ENCODE measurements around the gene FAF1.
"Not testable (repeated sequence)": the region's sequence is repeated elsewhere in the genome, so short reads cannot be mapped to it uniquely, and the experiment has no call there.

FAF1 gene

GRCh38 chr1:50750021-50750619 is 209.9 kb downstream of the FAF1 start:
- no peak for DNase-seq

GRCh38 chr1:50747394-50747793 is 212.7 kb downstream of the FAF1 start:
- no peak for DNase-seq

- no peak for DNase-seq
These were observed 217.5 kb downstream of the FAF1 start for GRCh38 chr1:50742523-50742922.

- DNase-seq = no peak
These were observed 220.9 kb downstream of the FAF1 start for GRCh38 chr1:50739125-50739524.

- DNase-seq = peak; percentile 25
These were observed 224.6 kb downstream of the FAF1 start for GRCh38 chr1:50735443-50735842.

GRCh38 chr1:50727578-50727977 is 232.5 kb downstream of the FAF1 start:
- DNase-seq = not testable (repeated sequence)

- DNase-seq = no peak
These were observed 235.3 kb downstream of the FAF1 start for GRCh38 chr1:50724626-50725286.

GRCh38 chr1:50720457-50721053 is 239.5 kb downstream of the FAF1 start:
- no peak for DNase-seq

GRCh38 chr1:50719126-50719525 is 240.9 kb downstream of the FAF1 start:
- no peak for DNase-seq

GRCh38 chr1:50717327-50717726 is 242.7 kb downstream of the FAF1 start:
- DNase-seq = no peak

- DNase-seq = not testable (repeated sequence)
These were observed 243.6 kb downstream of the FAF1 start for GRCh38 chr1:50716455-50716854.

GRCh38 chr1:50710099-50710498 is 250.0 kb downstream of the FAF1 start:
- no peak for DNase-seq

- DNase-seq = no peak
These were observed 252.2 kb downstream of the FAF1 start for GRCh38 chr1:50707824-50708223.

- DNase-seq = peak; percentile 70
These were observed 254.4 kb downstream of the FAF1 start for GRCh38 chr1:50705699-50706098.

- DNase-seq = peak; percentile 34
These were observed 255.0 kb downstream of the FAF1 start for GRCh38 chr1:50705041-50705440.

- peak; percentile 88 for DNase-seq
These were observed 255.9 kb downstream of the FAF1 start for GRCh38 chr1:50704126-50704525.

GRCh38 chr1:50703240-50703639 is 256.8 kb downstream of the FAF1 start:
- DNase-seq = no peak

GRCh38 chr1:50702395-50702794 is 257.7 kb downstream of the FAF1 start:
- no peak for DNase-seq

- DNase-seq = no peak
These were observed 258.3 kb downstream of the FAF1 start for GRCh38 chr1:50701706-50702317.

- DNase-seq = no peak
These were observed 259.4 kb downstream of the FAF1 start for GRCh38 chr1:50700621-50701020.

GRCh38 chr1:50700214-50700613 is 259.9 kb downstream of the FAF1 start:
- peak; percentile 75 for DNase-seq

- DNase-seq = no peak
These were observed 260.3 kb downstream of the FAF1 start for GRCh38 chr1:50699795-50700194.

GRCh38 chr1:50697440-50698421 is 262.3 kb downstream of the FAF1 start:
- no peak for DNase-seq

Measured in NCI-H1694 (cell line).